Measurements from ENCODE around the gene HMGN2. TPM values are rescaled to one million over a fixed set of nuclear protein-coding genes. Genes with fewer than 3 reads are reported as not detected.

Gene HMGN2
- total RNA-seq, 1 experiment from 2014 or later = 414 TPM

GRCh38 chr1:26477446-26478152, 5.4 kb downstream of the HMGN2 start (continued):
- TF ChIP-seq ZNF532 (CRISPR knock-in tag; IDR thresholded peaks at IDR 0.05; ENCODE audit: borderline replicate concordance) = peak; percentile 92

- no peak overlapping the region for H3K4me3 Mint-ChIP-seq
- POLR2A ChIA-PET = no interaction called here
- H3K36me3 Mint-ChIP-seq = peaks cover 47% of the 10 kb centered on the region
- DNase-seq (ENCODE audit: low spot score) (no peak), ATAC-seq (no peak)
- no peaks in the 10 kb centered on the region for H3K9me3 Mint-ChIP-seq
- H3K27me3 Mint-ChIP-seq (ENCODE audit: low read depth) = no peaks in the 10 kb centered on the region
- CTCF ChIA-PET = no interaction called here
- peaks cover 13% of the 10 kb centered on the region for H3K4me1 Mint-ChIP-seq
- TF ChIP-seq ZNF317 (CRISPR knock-in tag; IDR thresholded peaks at IDR 0.05; ENCODE audit: borderline replicate concordance, low read depth) (no peak), NR3C1 (CRISPR knock-in tag; conservative IDR thresholded peaks at IDR 0.05; ENCODE audit: low read depth) (no peak), FOXK1 (CRISPR knock-in tag; IDR thresholded peaks at IDR 0.05) (no peak), RORB (CRISPR knock-in tag; IDR thresholded peaks at IDR 0.05) (no peak)
- H3K27ac Mint-ChIP-seq = no peak overlapping the region
Observed at GRCh38 chr1:26478159-26478558, 5.9 kb downstream of the HMGN2 start.

- H3K27ac Mint-ChIP-seq = no peak overlapping the region
- no peaks in the 10 kb centered on the region for H3K27me3 Mint-ChIP-seq (ENCODE audit: low read depth)
- H3K4me1 Mint-ChIP-seq = peaks cover 5% of the 10 kb centered on the region
- no peak for DNase-seq (ENCODE audit: low spot score)
- no peak for ATAC-seq
- CTCF ChIA-PET = interaction anchor here (1.0 kb wide), 1 partner anchor 21 kb away, joined by 4 read pairs; no protein-coding TSS in a partner anchor
- no peak overlapping the region for H3K4me3 Mint-ChIP-seq
- peaks cover 38% of the 10 kb centered on the region for H3K36me3 Mint-ChIP-seq
- H3K9me3 Mint-ChIP-seq = no peaks in the 10 kb centered on the region
- no peak for TF ChIP-seq ZNF396 (CRISPR knock-in tag; IDR thresholded peaks at IDR 0.05; ENCODE audit: borderline replicate concordance)
- TF ChIP-seq SMAD4 (CRISPR knock-in tag; IDR thresholded peaks at IDR 0.05) = no peak
- TF ChIP-seq ERG (CRISPR knock-in tag; IDR thresholded peaks at IDR 0.05) = no peak
- TF ChIP-seq TCF7 (CRISPR knock-in tag; IDR thresholded peaks at IDR 0.05; ENCODE audit: low read depth) = no peak
- no peak for TF ChIP-seq FOXK1 (CRISPR knock-in tag; IDR thresholded peaks at IDR 0.05)
- no peak for TF ChIP-seq ZNF317 (CRISPR knock-in tag; IDR thresholded peaks at IDR 0.05; ENCODE audit: borderline replicate concordance, low read depth)
- no peak for TF ChIP-seq ATF6 (CRISPR knock-in tag; IDR thresholded peaks at IDR 0.05)
- POLR2A ChIA-PET = no interaction called here
Observed at GRCh38 chr1:26478988-26479387, 6.7 kb downstream of the HMGN2 start.

GRCh38 chr1:26482921-26483320, 10.7 kb downstream of the HMGN2 start:
- Mint-ChIP-seq H3K27ac (peak overlapping the region; percentile 60; the same call in 1 of the 2 replicates), H3K4me1 (0 out of 2 replicates have a peak, but pooled peaks cover 3% of the 10 kb centered on the region), H3K27me3 (ENCODE audit: low read depth) (no peaks in the 10 kb centered on the region), H3K36me3 (peaks cover 6% of the 10 kb centered on the region), H3K9me3 (no peaks in the 10 kb centered on the region), H3K4me3 (no peak overlapping the region)
- ATAC-seq = no peak
- ChIA-PET CTCF (interaction anchor here (1.2 to 2.4 kb wide), 3 partner anchors 10 to 55 kb away, joined by 3 to 7 read pairs (median 5); partner anchors contain the start of gene HMGN2), POLR2A (no interaction called here)
- no peak for TF ChIP-seq NFE2L1 (CRISPR knock-in tag; IDR thresholded peaks at IDR 0.05)
- DNase-seq (ENCODE audit: low spot score) = no peak

Data from WTC11 (cell line).